Measurements from ENCODE around the gene RAD51B. TPM values are rescaled to one million over a fixed set of nuclear protein-coding genes. Genes with fewer than 3 reads are reported as not detected.
A peak's percentile ranks its signal among the peaks of the same experiment; 100 is the strongest.

RAD51B gene
- total RNA-seq, 4 donors from 2014 or later, result 12.6 to 26.4 (median 16.7) TPM

GRCh38 chr14:68654471-68654941 is 834.9 kb downstream of the RAD51B start:
- H3K9me3 ChIP-seq, result no peaks in the 10 kb centered on the region
- peaks cover 0 to 33% (median 22%) of the 10 kb centered on the region in 4 donors for H3K4me1 ChIP-seq
- DNase-seq (ENCODE audit: low spot score in 2 of 2), result no peak
- no peaks in the 10 kb centered on the region for H3K36me3 ChIP-seq
- H3K27ac ChIP-seq, result no peak overlapping the region
- 74 to 77% methylated on average over 9 of the region's 9 CpGs for WGBS, 2 donors
- no peaks in the 10 kb centered on the region for H3K27me3 ChIP-seq
- TF ChIP-seq POLR2A (IDR thresholded peaks at IDR 0.05) (no peak), CTCF (IDR thresholded peaks at IDR 0.05) (no peak), EP300 (IDR thresholded peaks at IDR 0.05) (no peak)
- no peak overlapping the region for H3K4me3 ChIP-seq

- Histone ChIP-seq H3K36me3 (no peaks in the 10 kb centered on the region), H3K4me3 (no peak overlapping the region), H3K27me3 (no peaks in the 10 kb centered on the region), H3K4me1 (peaks cover 0 to 35% (median 25%) of the 10 kb centered on the region in 4 donors), H3K9me3 (no peaks in the 10 kb centered on the region), H3K27ac (peak overlapping the region in 1 of 4 donors; percentile 17)
- TF ChIP-seq POLR2A (IDR thresholded peaks at IDR 0.05) (no peak), CTCF (IDR thresholded peaks at IDR 0.05) (no peak), EP300 (IDR thresholded peaks at IDR 0.05) (no peak)
- WGBS, 2 donors, result 39 to 51% methylated on average over 18 to 19 of the region's 19 CpGs
- DNase-seq (ENCODE audit: low spot score in 2 of 2), result no peak
Measured at GRCh38 chr14:68655021-68655831, 835.6 kb downstream of the RAD51B start.

GRCh38 chr14:68655911-68656316 is 836.3 kb downstream of the RAD51B start:
- TF ChIP-seq CTCF (IDR thresholded peaks at IDR 0.05) (peak in 2 of 5 experiments; percentile 9 to 24), POLR2A (IDR thresholded peaks at IDR 0.05) (no peak)
- peaks cover 0 to 35% (median 25%) of the 10 kb centered on the region in 4 donors for H3K4me1 ChIP-seq
- no peak for DNase-seq (ENCODE audit: low spot score in 2 of 2)
- H3K4me3 ChIP-seq, result no peak overlapping the region
- H3K36me3 ChIP-seq, result no peaks in the 10 kb centered on the region
- 67 to 88% methylated on average over 1 of the region's 1 CpG for WGBS, 2 donors
- H3K27me3 ChIP-seq, result no peaks in the 10 kb centered on the region
- H3K27ac ChIP-seq, result peak overlapping the region in 1 of 4 donors; percentile 29
- H3K9me3 ChIP-seq, result no peaks in the 10 kb centered on the region

GRCh38 chr14:68656452-68656851 is 836.9 kb downstream of the RAD51B start:
- Histone ChIP-seq H3K9me3 (no peaks in the 10 kb centered on the region), H3K4me3 (no peak overlapping the region), H3K27ac (peak overlapping the region in 2 of 4 donors; percentile 29 to 66), H3K4me1 (peaks cover 0 to 35% (median 25%) of the 10 kb centered on the region in 4 donors), H3K36me3 (no peaks in the 10 kb centered on the region), H3K27me3 (no peaks in the 10 kb centered on the region)
- DNase-seq (ENCODE audit: low spot score in 2 of 2), result no peak
- WGBS, 2 donors, result 74 to 76% methylated on average over 3 to 8 of the region's 8 CpGs
- TF ChIP-seq EP300 (IDR thresholded peaks at IDR 0.05) (no peak), CTCF (IDR thresholded peaks at IDR 0.05) (no peak), POLR2A (IDR thresholded peaks at IDR 0.05) (no peak)

GRCh38 chr14:68657300-68658028 is 837.9 kb downstream of the RAD51B start:
- no peak overlapping the region for H3K4me3 ChIP-seq
- no peaks in the 10 kb centered on the region for H3K9me3 ChIP-seq
- DNase-seq (ENCODE audit: low spot score in 2 of 2), result no peak
- no peak for TF ChIP-seq EP300 (IDR thresholded peaks at IDR 0.05)
- no peak for TF ChIP-seq POLR2A (IDR thresholded peaks at IDR 0.05)
- no peak for TF ChIP-seq CTCF (IDR thresholded peaks at IDR 0.05)
- no peaks in the 10 kb centered on the region for H3K36me3 ChIP-seq
- whole genome bisulfite sequencing, 2 donors, result 97 to 98% methylated on average over 4 of the region's 4 CpGs
- H3K27ac ChIP-seq, result no peak overlapping the region
- H3K4me1 ChIP-seq, result peaks cover 0 to 36% (median 25%) of the 10 kb centered on the region in 4 donors
- no peaks in the 10 kb centered on the region for H3K27me3 ChIP-seq

Measured in tibial nerve (tissue), 4 donors.